Mononuclear cell (primary cell): ENCODE measurements around the gene SURF6. TPM values are rescaled to one million over a fixed set of nuclear protein-coding genes. Genes with fewer than 3 reads are reported as not detected.
"Not testable (repeated sequence)": the region's sequence is repeated elsewhere in the genome, so short reads cannot be mapped to it uniquely, and the experiment has no call there.

Experiments used
- H3K27me3 ChIP-seq: 2 replicates; pipeline ENCODE4 v1.6.0; 2011; ENCODE audit warnings: low read length, control low read depth; ENCODE audit not compliant: insufficient read depth
- H3K4me1 ChIP-seq: 2 replicates; pipeline ENCODE4 v1.5.1; 2011; ENCODE audit warnings: mild to moderate bottlenecking, low read length, control low read depth; ENCODE audit not compliant: insufficient read depth
- H3K4me3 ChIP-seq: 2 replicates; pipeline ENCODE4 v1.5.1; 2011; ENCODE audit warnings: mild to moderate bottlenecking, low read length, moderate library complexity
- H3K9me3 ChIP-seq: 2 replicates; pipeline ENCODE4 v1.5.1; 2011; ENCODE audit warnings: low read depth, mild to moderate bottlenecking, control low read depth, low read length
- total RNA-seq: library from RNA; depleted of rRNA; stranded (reverse); fragments of >200 nt; gene quantifications from one replicate; pipeline ENCODE4 v1.2.3, GENCODE V29; 2012

The SURF6 gene
- total RNA-seq, 1 donor = 4.8 TPM

GRCh38 chr9:133345596-133345995 is 9.6 kb upstream of the SURF6 start:
- Histone ChIP-seq H3K27me3 (no peaks in the 10 kb centered on the region), H3K9me3 (no peaks in the 10 kb centered on the region), H3K4me3 (no peak overlapping the region), H3K4me1 (peaks cover 50% of the 10 kb centered on the region)

GRCh38 chr9:133344979-133345378 is 9.0 kb upstream of the SURF6 start:
- no peak overlapping the region for H3K4me3 ChIP-seq
- peaks cover 56% of the 10 kb centered on the region for H3K4me1 ChIP-seq
- H3K27me3 ChIP-seq = no peaks in the 10 kb centered on the region
- no peaks in the 10 kb centered on the region for H3K9me3 ChIP-seq

- H3K4me1 ChIP-seq = peaks cover 60% of the 10 kb centered on the region
Measured at GRCh38 chr9:133344071-133344470, 8.1 kb upstream of the SURF6 start.

GRCh38 chr9:133342570-133342969 is 6.6 kb upstream of the SURF6 start:
- H3K9me3 ChIP-seq = no peaks in the 10 kb centered on the region
- H3K27me3 ChIP-seq = no peaks in the 10 kb centered on the region
- H3K4me1 ChIP-seq = peaks cover 61% of the 10 kb centered on the region
- no peak overlapping the region for H3K4me3 ChIP-seq

More at GRCh38 chr9:133344071-133344470, 8.1 kb upstream of the SURF6 start:
- Histone ChIP-seq H3K4me3 (no peak overlapping the region), H3K9me3 (no peaks in the 10 kb centered on the region), H3K27me3 (no peaks in the 10 kb centered on the region)

- H3K27me3 ChIP-seq = no peaks in the 10 kb centered on the region
- H3K9me3 ChIP-seq = no peaks in the 10 kb centered on the region
- no peak overlapping the region for H3K4me3 ChIP-seq
- peaks cover 58% of the 10 kb centered on the region for H3K4me1 ChIP-seq
Measured at GRCh38 chr9:133342069-133342406, 6.0 kb upstream of the SURF6 start.

GRCh38 chr9:133341369-133342068 is 5.5 kb upstream of the SURF6 start:
- H3K4me1 ChIP-seq = peaks cover 58% of the 10 kb centered on the region
- peak overlapping the region; percentile 0 for H3K4me3 ChIP-seq
- no peaks in the 10 kb centered on the region for H3K27me3 ChIP-seq
- H3K9me3 ChIP-seq = no peaks in the 10 kb centered on the region

GRCh38 chr9:133340916-133341315 is 4.9 kb upstream of the SURF6 start:
- Histone ChIP-seq H3K4me3 (peak overlapping the region; percentile 0), H3K9me3 (no peaks in the 10 kb centered on the region), H3K4me1 (peaks cover 56% of the 10 kb centered on the region), H3K27me3 (no peaks in the 10 kb centered on the region)

- Histone ChIP-seq H3K4me3 (no peak overlapping the region), H3K4me1 (peaks cover 59% of the 10 kb centered on the region), H3K27me3 (no peaks in the 10 kb centered on the region), H3K9me3 (no peaks in the 10 kb centered on the region)
Measured at GRCh38 chr9:133340256-133340655, 4.3 kb upstream of the SURF6 start.

GRCh38 chr9:133339641-133340040 is 3.7 kb upstream of the SURF6 start:
- H3K27me3 ChIP-seq = no peaks in the 10 kb centered on the region
- no peak overlapping the region for H3K4me3 ChIP-seq
- peaks cover 65% of the 10 kb centered on the region for H3K4me1 ChIP-seq
- H3K9me3 ChIP-seq = no peaks in the 10 kb centered on the region

- H3K9me3 ChIP-seq = not testable (repeated sequence)
- H3K4me3 ChIP-seq = peak overlapping the region; percentile 76
- H3K4me1 ChIP-seq = peaks cover 41% of the 10 kb centered on the region
Measured at GRCh38 chr9:133334888-133335287, 1.1 kb downstream of the SURF6 start.

GRCh38 chr9:133334161-133334560 is 1.8 kb downstream of the SURF6 start:
- H3K27me3 ChIP-seq = no peaks in the 10 kb centered on the region
- peaks cover 34% of the 10 kb centered on the region for H3K4me1 ChIP-seq
- no peaks in the 10 kb centered on the region for H3K9me3 ChIP-seq
- H3K4me3 ChIP-seq = no peak overlapping the region

More at GRCh38 chr9:133334888-133335287, 1.1 kb downstream of the SURF6 start:
- H3K27me3 ChIP-seq = not testable (repeated sequence)

- Histone ChIP-seq H3K4me1 (peaks cover 28% of the 10 kb centered on the region), H3K9me3 (no peaks in the 10 kb centered on the region), H3K27me3 (no peaks in the 10 kb centered on the region), H3K4me3 (no peak overlapping the region)
Measured at GRCh38 chr9:133333566-133333965, 2.4 kb downstream of the SURF6 start.

GRCh38 chr9:133333011-133333410 is 3.0 kb downstream of the SURF6 start:
- Histone ChIP-seq H3K27me3 (no peaks in the 10 kb centered on the region), H3K4me3 (no peak overlapping the region), H3K4me1 (peaks cover 27% of the 10 kb centered on the region), H3K9me3 (no peaks in the 10 kb centered on the region)

GRCh38 chr9:133332381-133332730 is 3.6 kb downstream of the SURF6 start:
- Histone ChIP-seq H3K4me1 (peaks cover 27% of the 10 kb centered on the region), H3K9me3 (no peaks in the 10 kb centered on the region), H3K4me3 (no peak overlapping the region), H3K27me3 (no peaks in the 10 kb centered on the region)

- Histone ChIP-seq H3K27me3 (no peaks in the 10 kb centered on the region), H3K4me3 (no peak overlapping the region), H3K9me3 (no peaks in the 10 kb centered on the region), H3K4me1 (peaks cover 23% of the 10 kb centered on the region)
Measured at GRCh38 chr9:133331641-133332380, 4.2 kb downstream of the SURF6 start.

GRCh38 chr9:133331221-133331620 is 4.8 kb downstream of the SURF6 start:
- no peaks in the 10 kb centered on the region for H3K27me3 ChIP-seq

More at GRCh38 chr9:133331221-133331620, 4.8 kb downstream of the SURF6 start:
- Histone ChIP-seq H3K4me1 (peaks cover 18% of the 10 kb centered on the region), H3K9me3 (no peaks in the 10 kb centered on the region), H3K4me3 (no peak overlapping the region)
